HepG2 (cell line): ENCODE measurements around the gene ERLIN1. TPM values are rescaled to one million over a fixed set of nuclear protein-coding genes. Genes with fewer than 3 reads are reported as not detected.

Experiments used
- ATAC-seq: fragments of 200-7000 bp; cut with Tn5 transposase; 3 replicates; pipeline ENCODE4 v1.9.1; 2020; ENCODE audit warnings: mild to moderate bottlenecking, moderate library complexity
- BruUV-seq: library from RNA; stranded (reverse); fragments of 400-500 nt; replicated peaks from 2 replicates; lab custom pipeline; 2021; lab: Mats Ljungman, UMichigan
- CTCF ChIA-PET: fragments of 300-600 bp; formaldehyde crosslinking; extraction: SDS; loops from one replicate; lab custom pipeline; 2021; ENCODE audit warnings: low total read pairs, inconsistent platforms, low intra/inter-chr PET ratio; lab: Yijun Ruan, JAX
- POLR2A ChIA-PET: fragments of 350-600 bp; sonication (Branson Sonifier 250); formaldehyde crosslinking; loops from one replicate; lab custom pipeline; 2020; ENCODE audit warnings: antibody characterized with exemption, inconsistent platforms; lab: Yijun Ruan, JAX
- DNase-seq: peaks from one replicate; pipeline ENCODE4 v3.0.0-alpha.2; 2015; ENCODE audit warnings: low spot score
- FAIRE-seq: peaks from 3 replicates; lab custom pipeline; 2011; peaks lifted over from hg19 to GRCh38; lab: Jason Lieb, UNC
- H2AFZ ChIP-seq: one replicate; pipeline ENCODE4 v1.6.1; 2011; ENCODE audit warnings: low read length, inconsistent platforms
- H3K27ac ChIP-seq: fragments of 300-600 bp; 3 replicates; pipeline ENCODE4 v1.8.0; 2011; ENCODE audit warnings: mixed run types, mild to moderate bottlenecking, mixed read lengths, low read length, inconsistent platforms; ENCODE audit not compliant: insufficient read depth; ENCODE audit errors: extremely low read length
- H3K27me3 ChIP-seq, 2 experiments: fragments of 200-600 bp in 1 of 2; 2 replicates in 1 of 2; 3 replicates in 1 of 2; pipeline versions ENCODE4 v1.6.0 to v1.8.0; 2011; ENCODE audit warnings: low read length in 2 of 2, mild to moderate bottlenecking in 2 of 2, moderate library complexity in 2 of 2, inconsistent platforms in 1 of 2; ENCODE audit not compliant: insufficient read depth in 2 of 2, control insufficient read depth in 1 of 2
- H3K36me3 ChIP-seq, 2 experiments: fragments of 200-600 bp in 1 of 2; replicated peaks in 1 of 2; 2 replicates in 1 of 2; 3 replicates in 1 of 2; pipeline versions ENCODE4 v1.5.1 to v1.8.0; 2011; ENCODE audit warnings: low read length in 2 of 2, inconsistent platforms in 1 of 2; ENCODE audit not compliant: insufficient read depth in 2 of 2, control insufficient read depth in 1 of 2
- H3K4me1 ChIP-seq: 2 replicates; pipeline ENCODE4 v1.5.1; 2012; ENCODE audit warnings: low read length, inconsistent platforms; ENCODE audit not compliant: insufficient read depth
- H3K4me2 ChIP-seq: 2 replicates; pipeline ENCODE4 v1.6.0; 2011; ENCODE audit warnings: low read depth, low read length, inconsistent platforms
- H3K4me3 ChIP-seq, 3 experiments: fragments of 200-600 bp in 1 of 3; sonication (generic), shearing (Covaris generic) in 1 of 3; replicated peaks in 1 of 3; 2 replicates each; pipeline ENCODE4 v1.5.1; 2011 to 2016; ENCODE audit warnings: low read length in 3 of 3, inconsistent platforms in 2 of 3, low read depth in 2 of 3, mild to moderate bottlenecking in 2 of 3, control low read depth in 1 of 3, mixed read lengths in 1 of 3; ENCODE audit not compliant: insufficient read depth in 1 of 3
- H3K79me2 ChIP-seq: one replicate; pipeline ENCODE4 v1.6.1; 2011; ENCODE audit warnings: low read length, inconsistent platforms; ENCODE audit not compliant: insufficient read depth
- H3K9ac ChIP-seq: 2 replicates; pipeline ENCODE4 v1.6.0; 2011; ENCODE audit warnings: mild to moderate bottlenecking, low read depth, low read length, inconsistent platforms; ENCODE audit not compliant: insufficient read depth
- H3K9me3 ChIP-seq: 2 replicates; pipeline ENCODE4 v1.5.1; 2012; ENCODE audit warnings: mild to moderate bottlenecking, low read length
- H4K20me1 ChIP-seq: 2 replicates; pipeline ENCODE4 v1.6.0; 2011; ENCODE audit warnings: inconsistent platforms, mild to moderate bottlenecking, low read length, moderate library complexity; ENCODE audit not compliant: insufficient read depth
- CENPBD1 ChIP-seq: sonication (generic); formaldehyde crosslinking; IDR thresholded peaks from 2 replicates; pipeline ENCODE4 v1.8.0; 2022; ENCODE audit warnings: missing genetic modification reagents, low read depth, mild to moderate bottlenecking, borderline replicate concordance
- MAFF ChIP-seq: IDR thresholded peaks from 2 replicates; pipeline ENCODE4 v1.6.1; 2011; ENCODE audit warnings: low read depth, low read length, improper control_type of control experiment
- MAFK ChIP-seq, 2 experiments: IDR thresholded peaks in 1 of 2; conservative IDR thresholded peaks in 1 of 2; 2 replicates each; pipeline ENCODE4 v1.6.1; 2011; ENCODE audit warnings: improper control_type of control experiment in 2 of 2, low read length in 2 of 2
- RFX3 ChIP-seq: IDR thresholded peaks from 2 replicates; pipeline ENCODE4 v1.6.1; 2016; ENCODE audit warnings: missing biosample characterization, missing genetic modification reagents
- TAF15 ChIP-seq: fragments of 200-400 bp; formaldehyde crosslinking; IDR thresholded peaks from one replicate; pipeline ENCODE4 v1.6.1; 2018; ENCODE audit warnings: mild to moderate bottlenecking, low read depth, low read length; ENCODE audit not compliant: poor library complexity, severe bottlenecking
- ZNF879 ChIP-seq: sonication (generic); formaldehyde crosslinking; IDR thresholded peaks from 2 replicates; pipeline ENCODE4 v1.8.1; 2023; ENCODE audit warnings: missing genetic modification reagents
- WGBS: methylation state at CpG from one replicate; pipeline ENCODE4 v1.1.6; 2017; ENCODE audit warnings: low lambda C conversion rate; 5-methylcytosine and 5-hydroxymethylcytosine counted together
- in situ Hi-C: cut with HindIII; loops from 2 replicates; pipeline ENCODE4 v1.10.0; 2017; ENCODE audit warnings: low pct_unique_long_range_greater_than_20kb; ENCODE audit not compliant: extremely low pct_ligation_motif_present
- intact Hi-C: fragments of 100-400 bp; cut with micrococcal nuclease; formaldehyde crosslinking; loops from one replicate; pipeline ENCODE4 v1.10.0; 2022; ENCODE audit not compliant: unreplicated experiment
- polyA plus RNA-seq, 8 experiments: library from polyadenylated mRNA; depleted of rRNA in 3 of 8; stranded (reverse) in 7 of 8; unstranded in 1 of 8; fragments of >200 nt; fragmentation: Illumina TruSeq in 4 of 8; extraction: Trizol in 4 of 8; gene quantifications; 2 replicates each; pipeline versions ENCODE4 v1.2.1 to v1.2.3, GENCODE V29; 2011 to 2016; ENCODE audit warnings: low read depth in 4 of 8, missing spikeins in 1 of 8, mixed read lengths in 1 of 8; ENCODE audit not compliant: insufficient read depth in 1 of 8
- total RNA-seq, 5 experiments: library from RNA; depleted of rRNA; stranded (reverse); fragments of >200 nt; fragmentation: Illumina TruSeq; extraction: Trizol; gene quantifications; 2 replicates each; pipeline ENCODE4 v1.2.3, GENCODE V29; 2016; ENCODE audit warnings: low read depth in 1 of 5
- TF ChIP-seq, protein P1 (sequence below): sonication (generic); formaldehyde crosslinking; conservative IDR thresholded peaks from 2 replicates; pipeline ENCODE4 v1.8.1; 2023; ENCODE audit warnings: missing genetic modification reagents

The ERLIN1 gene
- total and polyA plus RNA-seq, 2 of the 13 experiments (the other 11 are each of a cell fraction or from before 2014, with no cell fraction given) = 56.8 to 69.3 TPM

- ChIA-PET POLR2A (no interaction called here), CTCF (no interaction called here)
- intact Hi-C loops = no loop called here
- no peak for ATAC-seq
- Histone ChIP-seq H2AFZ (no peak overlapping the region), H3K27ac (no peak overlapping the region), H3K9me3 (no peaks in the 10 kb centered on the region), H3K9ac (no peak overlapping the region), H3K79me2 (no peaks in the 10 kb centered on the region), H3K27me3 (0 out of 5 replicates have a peak, but pooled peaks cover 0 to 3% of the 10 kb centered on the region in 2 experiments), H3K36me3 (no peaks in the 10 kb centered on the region), H4K20me1 (no peaks in the 10 kb centered on the region), H3K4me3 (no peak overlapping the region), H3K4me1 (peaks cover 15% of the 10 kb centered on the region), H3K4me2 (no peak overlapping the region)
- no peak for DNase-seq
- TF ChIP-seq MAFF (peak; percentile 64), TAF15 (no peak), MAFK (conservative IDR thresholded peaks at IDR 0.05 in 1 of 2, IDR thresholded peaks at IDR 0.05 in 1 of 2; ENCODE audit: low read length in 2 of 2) (peak; percentile 48 to 80; a peak in 3 of 4 replicates), CENPBD1 (CRISPR knock-in tag) (no peak)
- in situ Hi-C loops = no loop called here
- WGBS = 54% methylated on average over 4 of the region's 4 CpGs
- no TSS peak for BruUV-seq
- FAIRE-seq = no peak
Measured at GRCh38 chr10:100119726-100120125, 66.1 kb downstream of the ERLIN1 start.

GRCh38 chr10:100114976-100115770, 70.7 kb downstream of the ERLIN1 start:
- intact Hi-C loops = no loop called here
- DNase-seq (no peak), ATAC-seq (no peak)
- no peak overlapping the region for H3K27ac ChIP-seq
- in situ Hi-C loops = no loop called here
- H3K36me3 ChIP-seq = no peaks in the 10 kb centered on the region
- ChIA-PET CTCF (no interaction called here), POLR2A (interaction anchor here (0.7 to 1.0 kb wide), 2 partner anchors 75 to 95 kb away, joined by 3 read pairs; no protein-coding TSS in a partner anchor)
- no peaks in the 10 kb centered on the region for H3K79me2 ChIP-seq
- no peak overlapping the region for H2AFZ ChIP-seq
- WGBS = 89% methylated on average over 39 of the region's 51 CpGs
- no peak overlapping the region for H3K4me3 ChIP-seq
- no peak overlapping the region for H3K4me2 ChIP-seq
- H3K9me3 ChIP-seq = no peaks in the 10 kb centered on the region
- H3K9ac ChIP-seq = no peak overlapping the region
- peaks cover 25% of the 10 kb centered on the region for H3K4me1 ChIP-seq
- TF ChIP-seq ZNF879 (CRISPR knock-in tag) (no peak), RFX3 (CRISPR knock-in tag) (no peak)
- TF ChIP-seq, protein P1, sequence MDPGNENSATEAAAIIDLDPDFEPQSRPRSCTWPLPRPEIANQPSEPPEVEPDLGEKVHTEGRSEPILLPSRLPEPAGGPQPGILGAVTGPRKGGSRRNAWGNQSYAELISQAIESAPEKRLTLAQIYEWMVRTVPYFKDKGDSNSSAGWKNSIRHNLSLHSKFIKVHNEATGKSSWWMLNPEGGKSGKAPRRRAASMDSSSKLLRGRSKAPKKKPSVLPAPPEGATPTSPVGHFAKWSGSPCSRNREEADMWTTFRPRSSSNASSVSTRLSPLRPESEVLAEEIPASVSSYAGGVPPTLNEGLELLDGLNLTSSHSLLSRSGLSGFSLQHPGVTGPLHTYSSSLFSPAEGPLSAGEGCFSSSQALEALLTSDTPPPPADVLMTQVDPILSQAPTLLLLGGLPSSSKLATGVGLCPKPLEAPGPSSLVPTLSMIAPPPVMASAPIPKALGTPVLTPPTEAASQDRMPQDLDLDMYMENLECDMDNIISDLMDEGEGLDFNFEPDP (CRISPR knock-in tag) = no peak
- TF ChIP-seq, all 625 proteins: peak for 0
- no TSS peak for BruUV-seq
- Histone ChIP-seq H4K20me1 (no peaks in the 10 kb centered on the region), H3K27me3 (no peaks in the 10 kb centered on the region)
- no peak for FAIRE-seq
